G401 (cell line): ENCODE measurements around the gene ELOVL2. TPM values are rescaled to one million over a fixed set of nuclear protein-coding genes. Genes with fewer than 3 reads are reported as not detected.
A peak's percentile ranks its signal among the peaks of the same experiment; 100 is the strongest.
"Not testable (repeated sequence)": the region's sequence is repeated elsewhere in the genome, so short reads cannot be mapped to it uniquely, and the experiment has no call there.

Experiments
- DNase-seq: peaks from one replicate; pipeline ENCODE4 v3.0.0-alpha.2; 2015; ENCODE audit warnings: low spot score
- in situ Hi-C: cut with HindIII; loops from 2 replicates; pipeline ENCODE4 v1.10.0; 2016; ENCODE audit warnings: low sequenced_read_pairs, mixed read lengths
- total RNA-seq: library from RNA; depleted of rRNA; stranded (reverse); fragments of >200 nt; shearing (Covaris generic); gene quantifications from 2 replicates; pipeline ENCODE4 v1.2.3, GENCODE V29; 2014

Gene ELOVL2
- total RNA-seq, 1 experiment from 2014 or later, result 6.6 TPM

- DNase-seq, result no peak
- in situ Hi-C loops, result no loop called here
These were observed 16.5 kb downstream of the ELOVL2 start for GRCh38 chr6:11027565-11028110.

- DNase-seq, result no peak
- in situ Hi-C loops, result no loop called here
These were observed 18.0 kb downstream of the ELOVL2 start for GRCh38 chr6:11025921-11026635.

GRCh38 chr6:11025130-11025529 is 19.0 kb downstream of the ELOVL2 start:
- in situ Hi-C loops, result no loop called here
- no peak for DNase-seq

GRCh38 chr6:11023032-11023431 is 21.1 kb downstream of the ELOVL2 start:
- DNase-seq, result peak; percentile 23
- in situ Hi-C loops, result no loop called here

- in situ Hi-C loops, result no loop called here
- DNase-seq, result no peak
These were observed 22.4 kb downstream of the ELOVL2 start for GRCh38 chr6:11021714-11022113.

- in situ Hi-C loops, result no loop called here
These were observed 23.1 kb downstream of the ELOVL2 start for GRCh38 chr6:11021003-11021402.

GRCh38 chr6:11018225-11018624 is 25.9 kb downstream of the ELOVL2 start:
- no peak for DNase-seq

More at GRCh38 chr6:11021003-11021402, 23.1 kb downstream of the ELOVL2 start:
- DNase-seq, result no peak

GRCh38 chr6:11017090-11017489 is 27.0 kb downstream of the ELOVL2 start:
- in situ Hi-C loops, result no loop called here
- DNase-seq, result no peak

More at GRCh38 chr6:11018225-11018624, 25.9 kb downstream of the ELOVL2 start:
- in situ Hi-C loops, result no loop called here

- DNase-seq, result no peak
- in situ Hi-C loops, result no loop called here
These were observed 27.7 kb downstream of the ELOVL2 start for GRCh38 chr6:11016452-11016851.

GRCh38 chr6:11015102-11015501 is 29.0 kb downstream of the ELOVL2 start:
- in situ Hi-C loops, result no loop called here
- DNase-seq, result no peak

GRCh38 chr6:11013721-11014070 is 30.4 kb downstream of the ELOVL2 start:
- DNase-seq, result no peak
- in situ Hi-C loops, result no loop called here

GRCh38 chr6:11012976-11013720 is 31.0 kb downstream of the ELOVL2 start:
- no peak for DNase-seq
- in situ Hi-C loops, result no loop called here

GRCh38 chr6:11012295-11012754 is 31.8 kb downstream of the ELOVL2 start:
- in situ Hi-C loops, result no loop called here
- no peak for DNase-seq

GRCh38 chr6:11011787-11012234 is 32.3 kb downstream of the ELOVL2 start:
- no peak for DNase-seq
- in situ Hi-C loops, result no loop called here

- in situ Hi-C loops, result no loop called here
- DNase-seq, result no peak
These were observed 34.8 kb downstream of the ELOVL2 start for GRCh38 chr6:11009353-11009752.

GRCh38 chr6:11008821-11009220 is 35.3 kb downstream of the ELOVL2 start:
- in situ Hi-C loops, result no loop called here
- no peak for DNase-seq

- DNase-seq, result no peak
- in situ Hi-C loops, result no loop called here
These were observed 36.1 kb downstream of the ELOVL2 start for GRCh38 chr6:11007715-11008608.

GRCh38 chr6:11006061-11006460 is 38.0 kb downstream of the ELOVL2 start:
- in situ Hi-C loops, result no loop called here
- no peak for DNase-seq

- DNase-seq, in situ Hi-C loops: not testable (repeated sequence)
These were observed 40.8 kb downstream of the ELOVL2 start for GRCh38 chr6:11003297-11003696.
